SK-N-SH treated with all-trans-retinoic acid at 6 μM for 48 hours (cell line): ENCODE measurements around the gene PTPRN2.

Source experiments
- ARNTL ChIP-seq: fragments of 450-650 bp; formaldehyde crosslinking; IDR thresholded peaks from 2 replicates; pipeline ENCODE4 v1.5.0; 2020; ENCODE audit warnings: low read depth, mild to moderate bottlenecking, moderate library complexity, borderline replicate concordance
- TCF4 ChIP-seq: fragments of 250-450 bp; sonication (Bioruptor Pico); IDR thresholded peaks from 2 replicates; pipeline ENCODE4 v1.8.0; 2021; ENCODE audit warnings: mild to moderate bottlenecking, moderate library complexity, borderline replicate concordance

GRCh38 chr7:157843336-157844140 lies 744.1 kb downstream of the PTPRN2 start:
- TF ChIP-seq TCF4 (no peak), ARNTL (CRISPR knock-in tag) (no peak)
